ENCODE results near the gene ZNF575. TPM values are rescaled to one million over a fixed set of nuclear protein-coding genes. Genes with fewer than 3 reads are reported as not detected.
A peak's percentile ranks its signal among the peaks of the same experiment; 100 is the strongest.
"Not testable (repeated sequence)": the region's sequence is repeated elsewhere in the genome, so short reads cannot be mapped to it uniquely, and the experiment has no call there.

The ZNF575 gene
- total RNA-seq, 1 donor from 2014 or later = 1.3 TPM

- Histone ChIP-seq H3K27me3 (ENCODE audit: insufficient read depth, low read length) (no peaks in the 10 kb centered on the region), H3K9ac (ENCODE audit: low read length) (no peak overlapping the region), H3K4me2 (ENCODE audit: low read length) (no peak overlapping the region), H2AFZ (ENCODE audit: low read depth, low read length) (no peak overlapping the region), H3K4me1 (ENCODE audit: insufficient read depth, low read length) (peaks cover 6% of the 10 kb centered on the region), H3K4me3 (ENCODE audit: insufficient read depth, low read depth, low read length) (no peak overlapping the region), H3K9me3 (ENCODE audit: insufficient read depth, low read depth, low read length) (no peaks in the 10 kb centered on the region), H3K27ac (ENCODE audit: low read depth, low read length) (no peak overlapping the region), H4K20me1 (ENCODE audit: insufficient read depth, low read length) (peaks cover 4% of the 10 kb centered on the region), H3K79me2 (ENCODE audit: insufficient read depth, low read length) (peaks cover 4% of the 10 kb centered on the region), H3K36me3 (ENCODE audit: insufficient read depth, low read length) (no peaks in the 10 kb centered on the region)
- DNase-seq (ENCODE audit: low read depth) = no peak
- Mint-ChIP-seq H3K4me3 (ENCODE audit: unreplicated experiment) (no peak overlapping the region), H3K4me1 (ENCODE audit: low read depth, unreplicated experiment) (peaks cover 11% of the 10 kb centered on the region), H3K27ac (ENCODE audit: unreplicated experiment) (peak overlapping the region; percentile 84), H3K27me3 (ENCODE audit: low read depth, unreplicated experiment) (no peaks in the 10 kb centered on the region), H3K36me3 (ENCODE audit: low read depth, unreplicated experiment) (peaks cover 6% of the 10 kb centered on the region), H3K9me3 (ENCODE audit: unreplicated experiment) (no peaks in the 10 kb centered on the region)
- no peak for TF ChIP-seq EZH2 (IDR thresholded peaks at IDR 0.05; ENCODE audit: insufficient read depth, low read length)
- TF ChIP-seq CTCF (IDR thresholded peaks at IDR 0.05; ENCODE audit: insufficient read depth, low read depth, low read length) = no peak
- no peak for FAIRE-seq
Measured at GRCh38 chr19:43518051-43518450, 14.9 kb upstream of the ZNF575 start.

DNA sequence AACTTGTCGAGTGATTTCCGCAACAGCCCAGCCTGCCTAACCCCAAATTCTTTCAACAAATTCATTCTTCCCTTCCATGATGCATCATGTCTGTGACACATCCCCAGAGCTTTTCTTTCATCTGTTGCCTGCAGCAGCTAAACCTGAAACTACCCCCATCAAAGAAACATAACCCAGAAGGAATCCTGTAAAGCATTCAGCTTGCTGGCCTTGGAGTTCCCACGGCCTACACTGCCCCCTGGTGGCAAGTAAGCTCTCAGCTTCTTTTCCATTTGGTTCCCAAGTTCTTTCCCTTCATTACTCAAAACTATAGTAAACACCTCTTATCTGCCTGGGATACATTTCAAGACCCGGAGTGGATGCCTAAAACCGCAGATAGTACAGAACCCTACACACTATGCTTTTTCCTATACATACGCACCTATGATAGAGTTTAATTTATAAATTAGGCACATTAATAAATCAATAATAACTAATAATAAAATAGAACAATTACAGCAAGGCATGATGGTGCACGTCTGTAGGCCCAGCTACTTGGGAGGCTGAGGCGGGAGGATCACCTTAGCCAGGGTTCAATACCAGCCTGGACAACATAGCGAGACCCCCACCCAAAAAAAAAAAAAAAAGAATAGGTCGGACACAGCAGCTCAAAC lies 13.4 kb upstream of the ZNF575 start:
- peak overlapping the region; percentile 12 for H3K4me2 ChIP-seq (ENCODE audit: low read length)
- no peaks in the 10 kb centered on the region for H3K9me3 ChIP-seq (ENCODE audit: insufficient read depth, low read depth, low read length)
- peak overlapping the region; percentile 17 for H3K4me3 Mint-ChIP-seq (ENCODE audit: unreplicated experiment)
- H3K27me3 Mint-ChIP-seq (ENCODE audit: low read depth, unreplicated experiment) = no peaks in the 10 kb centered on the region
- H3K9me3 Mint-ChIP-seq (ENCODE audit: unreplicated experiment) = no peaks in the 10 kb centered on the region
- peak; percentile 63 for FAIRE-seq
- peaks cover 11% of the 10 kb centered on the region for H3K79me2 ChIP-seq (ENCODE audit: insufficient read depth, low read length)
- peaks cover 6% of the 10 kb centered on the region for H3K4me1 ChIP-seq (ENCODE audit: insufficient read depth, low read length)
- H3K9ac ChIP-seq (ENCODE audit: low read length) = no peak overlapping the region
- peaks cover 1% of the 10 kb centered on the region for H3K36me3 Mint-ChIP-seq (ENCODE audit: low read depth, unreplicated experiment)
- peaks cover 6% of the 10 kb centered on the region for H4K20me1 ChIP-seq (ENCODE audit: insufficient read depth, low read length)
- no peaks in the 10 kb centered on the region for H3K27me3 ChIP-seq (ENCODE audit: insufficient read depth, low read length)
- no peak overlapping the region for H3K4me3 ChIP-seq (ENCODE audit: insufficient read depth, low read depth, low read length)
- TF ChIP-seq CTCF (IDR thresholded peaks at IDR 0.05; ENCODE audit: insufficient read depth, low read depth, low read length) (peak; percentile 99), EZH2 (IDR thresholded peaks at IDR 0.05; ENCODE audit: insufficient read depth, low read length) (no peak)
- H3K27ac ChIP-seq (ENCODE audit: low read depth, low read length) = peak overlapping the region; percentile 56
- H2AFZ ChIP-seq (ENCODE audit: low read depth, low read length) = no peak overlapping the region
- peak overlapping the region; percentile 92 for H3K27ac Mint-ChIP-seq (ENCODE audit: unreplicated experiment)
- no peaks in the 10 kb centered on the region for H3K36me3 ChIP-seq (ENCODE audit: insufficient read depth, low read length)
- peak; percentile 89 for DNase-seq (ENCODE audit: low read depth)
- H3K4me1 Mint-ChIP-seq (ENCODE audit: low read depth, unreplicated experiment) = peaks cover 13% of the 10 kb centered on the region

- Histone ChIP-seq H3K79me2 (ENCODE audit: insufficient read depth, low read length) (peaks cover 35% of the 10 kb centered on the region), H3K36me3 (ENCODE audit: insufficient read depth, low read length) (no peaks in the 10 kb centered on the region), H3K27ac (ENCODE audit: low read depth, low read length) (no peak overlapping the region), H3K9ac (ENCODE audit: low read length) (no peak overlapping the region), H3K4me2 (ENCODE audit: low read length) (no peak overlapping the region), H3K4me1 (ENCODE audit: insufficient read depth, low read length) (peaks cover 19% of the 10 kb centered on the region), H3K27me3 (ENCODE audit: insufficient read depth, low read length) (no peaks in the 10 kb centered on the region), H2AFZ (ENCODE audit: low read depth, low read length) (no peak overlapping the region), H3K4me3 (ENCODE audit: insufficient read depth, low read depth, low read length) (no peak overlapping the region), H4K20me1 (ENCODE audit: insufficient read depth, low read length) (peaks cover 17% of the 10 kb centered on the region), H3K9me3 (ENCODE audit: insufficient read depth, low read depth, low read length) (no peaks in the 10 kb centered on the region)
- H3K27me3 Mint-ChIP-seq (ENCODE audit: low read depth, unreplicated experiment) = no peaks in the 10 kb centered on the region
- H3K4me3 Mint-ChIP-seq (ENCODE audit: unreplicated experiment) = no peak overlapping the region
- H3K9me3 Mint-ChIP-seq (ENCODE audit: unreplicated experiment) = no peaks in the 10 kb centered on the region
- TF ChIP-seq CTCF (IDR thresholded peaks at IDR 0.05; ENCODE audit: insufficient read depth, low read depth, low read length) (no peak), EZH2 (IDR thresholded peaks at IDR 0.05; ENCODE audit: insufficient read depth, low read length) (no peak)
- peaks cover 21% of the 10 kb centered on the region for H3K4me1 Mint-ChIP-seq (ENCODE audit: low read depth, unreplicated experiment)
- H3K27ac Mint-ChIP-seq (ENCODE audit: unreplicated experiment) = no peak overlapping the region
- FAIRE-seq = no peak
- H3K36me3 Mint-ChIP-seq (ENCODE audit: low read depth, unreplicated experiment) = peaks cover 1% of the 10 kb centered on the region
- DNase-seq (ENCODE audit: low read depth) = no peak
Measured at GRCh38 chr19:43522929-43523328, 10.1 kb upstream of the ZNF575 start.

- H3K4me2 ChIP-seq (ENCODE audit: low read length) = peak overlapping the region; percentile 33
- H3K36me3 Mint-ChIP-seq (ENCODE audit: low read depth, unreplicated experiment); H3K4me3 ChIP-seq (ENCODE audit: insufficient read depth, low read depth, low read length); H3K27me3 Mint-ChIP-seq (ENCODE audit: low read depth, unreplicated experiment); H3K27ac Mint-ChIP-seq (ENCODE audit: unreplicated experiment); H3K36me3 ChIP-seq (ENCODE audit: insufficient read depth, low read length); H2AFZ ChIP-seq (ENCODE audit: low read depth, low read length); H3K27me3 ChIP-seq (ENCODE audit: insufficient read depth, low read length); FAIRE-seq; H3K4me3 Mint-ChIP-seq (ENCODE audit: unreplicated experiment); H3K9me3 ChIP-seq (ENCODE audit: insufficient read depth, low read depth, low read length); H3K27ac ChIP-seq (ENCODE audit: low read depth, low read length); H3K9me3 Mint-ChIP-seq (ENCODE audit: unreplicated experiment); H3K9ac ChIP-seq (ENCODE audit: low read length); DNase-seq (ENCODE audit: low read depth): not testable (repeated sequence)
- peaks cover 35% of the 10 kb centered on the region for H3K79me2 ChIP-seq (ENCODE audit: insufficient read depth, low read length)
- H3K4me1 ChIP-seq (ENCODE audit: insufficient read depth, low read length) = peaks cover 19% of the 10 kb centered on the region
- peaks cover 18% of the 10 kb centered on the region for H3K4me1 Mint-ChIP-seq (ENCODE audit: low read depth, unreplicated experiment)
- H4K20me1 ChIP-seq (ENCODE audit: insufficient read depth, low read length) = peaks cover 17% of the 10 kb centered on the region
Measured at GRCh38 chr19:43523696-43524095, 9.3 kb upstream of the ZNF575 start.
